NCI-H2081 treated with DMSO at 0.1 percent for 48 hours (cell line): ENCODE results near the gene CDPF1.

Experiments
- DNase-seq: peaks from one replicate; lab custom pipeline; 2025; lab: John Stamatoyannopoulos, UW

CDPF1 gene

DNA sequence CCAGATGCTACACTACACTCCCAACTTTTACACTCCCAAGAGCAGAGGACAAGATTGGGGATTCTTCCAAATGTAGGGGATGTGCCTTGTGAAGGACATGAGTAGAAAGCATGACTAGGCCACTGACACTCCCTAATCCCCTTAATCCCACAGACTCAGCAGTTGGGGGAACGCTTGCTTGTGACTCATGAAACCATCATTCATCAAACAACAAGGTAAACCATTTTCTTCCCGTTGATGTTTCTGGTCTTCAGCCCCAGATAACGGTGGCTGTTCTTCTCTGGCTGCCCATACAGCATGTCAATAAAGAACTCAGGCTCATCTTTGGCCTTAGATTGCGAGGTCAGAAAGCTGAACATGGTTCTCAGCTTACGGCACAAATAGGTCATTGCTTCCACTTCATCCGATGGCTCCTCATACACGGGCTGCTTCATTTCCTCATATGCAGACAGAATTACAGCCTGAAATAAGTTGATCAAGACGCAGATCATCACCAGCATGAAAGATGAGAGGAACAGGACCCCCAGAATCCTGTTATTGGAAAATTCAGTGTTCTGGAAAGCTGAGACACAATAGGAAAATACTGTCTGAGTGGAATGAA, 6.4 kb upstream of the CDPF1 start:
- DNase-seq: no peak

DNA sequence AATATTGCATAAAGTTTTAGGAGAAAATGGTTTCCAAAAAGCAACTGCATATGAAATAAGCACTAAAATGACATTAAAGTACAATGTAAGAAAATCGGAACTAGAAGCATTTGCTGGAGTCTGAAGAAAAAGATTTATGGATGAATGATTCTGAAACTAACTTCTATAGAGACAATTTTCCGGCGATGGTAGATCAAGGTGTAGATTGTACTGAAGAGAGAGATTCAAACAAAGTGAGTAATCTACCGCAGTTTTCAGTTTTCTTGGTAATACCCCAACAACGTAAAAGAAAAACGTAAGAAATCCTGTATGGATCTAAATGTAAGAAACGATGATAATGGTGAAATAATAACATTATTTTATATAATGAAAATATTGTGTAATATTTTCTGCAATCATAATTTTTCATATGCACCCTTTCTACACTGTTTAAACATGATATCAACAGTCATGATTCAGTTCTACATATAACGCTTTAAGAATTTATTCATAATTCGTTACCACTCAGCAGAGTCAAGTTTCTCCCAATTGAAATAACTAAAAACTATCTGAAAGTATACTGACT, 1.8 kb upstream of the CDPF1 start:
- DNase-seq: no peak

DNA sequence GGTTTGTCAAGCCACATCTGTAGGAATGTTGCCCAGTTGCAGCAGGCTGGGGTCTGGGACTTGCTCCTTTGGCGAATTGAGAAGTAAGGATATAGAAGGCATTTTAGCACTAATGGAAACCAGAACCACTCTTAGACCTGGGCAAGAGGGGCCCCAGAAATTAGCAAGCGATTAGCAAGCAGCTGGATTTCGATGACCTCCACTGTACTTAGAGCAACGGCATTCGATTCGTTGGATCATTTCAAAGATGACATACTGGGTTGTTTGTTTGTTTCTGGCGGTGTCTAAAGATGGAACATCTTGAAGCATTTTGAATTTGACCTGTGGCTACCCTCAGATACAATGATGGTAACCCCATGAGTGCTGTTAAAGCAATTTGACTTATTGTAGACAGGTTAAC, 1.2 kb upstream of the CDPF1 start:
- DNase-seq: no peak

DNA sequence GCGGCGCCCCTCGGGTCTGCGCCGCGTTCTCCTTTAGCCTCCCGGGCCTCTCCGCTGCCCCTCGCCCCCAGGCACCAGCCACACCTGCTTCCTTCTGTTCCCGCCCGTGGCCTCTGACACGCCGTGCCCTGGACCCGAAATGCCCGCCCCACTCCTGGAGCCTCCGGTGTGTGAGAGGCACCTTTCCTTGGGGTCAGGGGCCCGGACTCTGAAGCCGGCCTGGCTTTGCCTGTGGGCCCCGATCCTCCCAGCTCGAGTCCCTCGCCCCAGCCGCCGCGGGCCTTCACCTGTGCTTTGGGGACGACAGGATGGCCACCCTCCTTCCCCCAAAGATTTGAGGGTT, 661 bp upstream of the CDPF1 start:
- DNase-seq: no peak

DNA sequence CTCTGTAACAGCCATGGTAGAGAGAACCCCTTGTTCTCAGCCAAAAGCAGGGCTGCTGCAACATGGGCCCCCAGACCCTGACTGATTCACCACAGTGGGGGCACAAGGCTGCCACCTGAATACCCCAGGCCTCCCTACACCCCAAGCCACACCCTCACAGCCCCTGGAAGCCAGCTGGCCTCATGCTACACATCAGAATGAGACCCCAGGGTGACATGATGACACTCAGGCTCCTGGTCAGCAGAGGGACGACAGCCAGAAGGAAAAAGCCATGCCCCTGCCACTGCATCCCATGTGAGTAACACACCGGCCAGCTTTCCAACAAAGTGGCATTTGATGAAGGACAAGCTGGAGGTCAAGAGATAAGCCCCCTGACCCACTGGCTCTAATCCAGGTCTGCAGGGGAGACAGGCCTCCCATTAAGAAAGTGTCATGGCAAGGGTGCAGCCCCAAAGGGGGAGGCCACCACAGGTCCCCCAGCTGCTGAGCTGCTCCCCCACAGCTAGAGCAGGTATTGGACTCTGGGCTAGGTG, 2.6 kb downstream of the CDPF1 start:
- DNase-seq: no peak

DNA sequence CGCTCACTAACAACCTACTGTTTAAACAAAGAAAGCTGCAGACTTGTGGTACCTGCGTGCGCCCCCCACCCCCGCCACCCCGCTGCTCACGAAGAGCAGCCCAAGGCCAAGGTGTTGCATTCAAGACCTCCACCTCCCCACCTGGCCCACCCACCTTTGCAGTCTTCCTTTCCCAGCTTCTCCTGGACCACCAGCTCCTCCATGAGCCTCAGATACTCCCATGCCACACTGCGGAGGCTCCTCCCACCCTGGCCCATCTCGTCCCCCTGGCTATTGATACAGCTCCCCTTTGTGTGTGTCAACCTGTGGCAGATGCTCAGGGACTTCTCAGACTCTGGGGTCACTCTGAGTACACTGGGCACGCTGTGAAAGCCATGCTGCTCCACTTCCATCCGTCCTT, 3.9 kb downstream of the CDPF1 start:
- DNase-seq: no peak

DNA sequence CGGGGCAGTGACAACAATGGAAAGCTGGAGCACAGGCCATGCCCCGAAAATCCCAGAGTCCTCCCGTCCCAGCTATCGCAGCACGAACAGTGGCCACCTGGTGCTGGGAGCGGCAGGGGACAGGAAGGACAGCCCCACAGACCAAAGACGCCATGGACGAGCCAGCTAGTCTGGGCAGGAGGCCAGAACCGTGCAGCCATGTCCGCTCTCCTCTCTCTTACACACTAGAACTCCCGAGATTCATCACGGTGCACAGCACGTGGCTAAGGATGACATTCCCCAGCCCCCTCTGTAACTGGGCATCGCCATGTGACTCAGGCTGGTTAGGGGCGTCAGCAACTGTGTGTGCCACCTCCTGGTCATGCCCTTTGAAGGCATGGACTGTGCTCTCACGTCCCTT, 4.6 kb downstream of the CDPF1 start:
- DNase-seq: no peak

DNA sequence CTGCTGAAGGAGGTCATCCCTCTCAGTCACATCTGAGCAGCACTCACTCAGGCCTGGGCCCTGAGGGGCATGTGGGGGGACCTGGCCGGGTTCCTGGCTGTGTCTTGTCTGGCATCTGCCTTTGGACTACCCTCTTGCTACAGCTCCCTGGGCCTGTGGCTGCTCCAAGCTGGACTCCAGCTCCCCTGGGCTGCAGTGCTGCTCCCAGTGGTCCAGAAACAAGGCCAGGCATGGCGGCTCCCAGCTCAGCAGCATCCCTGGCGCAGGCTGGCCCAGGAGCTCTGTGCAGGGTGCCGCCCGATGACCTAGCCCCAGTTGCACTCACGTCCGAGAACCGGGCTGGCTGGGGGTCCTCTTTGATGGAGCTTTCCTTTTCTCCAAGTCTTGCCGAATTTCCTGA, 5.3 kb downstream of the CDPF1 start:
- DNase-seq: no peak

DNA sequence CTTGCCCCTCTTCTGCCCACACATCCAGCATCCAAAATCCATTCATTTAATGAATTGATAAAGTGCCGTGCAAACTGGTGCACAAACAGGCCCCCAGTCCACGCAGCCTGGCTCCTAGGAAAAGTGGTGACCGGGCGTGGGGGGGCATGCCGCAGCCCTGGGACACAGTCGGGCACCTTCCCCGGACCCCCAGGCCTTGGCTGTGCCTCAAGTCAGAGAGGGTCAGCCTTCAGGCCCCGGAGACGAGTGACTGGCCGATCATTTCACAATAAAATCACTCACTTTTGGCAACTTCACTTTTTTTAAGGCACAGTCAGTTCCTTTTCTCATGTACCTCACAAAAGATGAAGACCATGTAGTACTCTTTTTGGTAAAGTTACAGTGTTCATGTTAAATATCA, 8.0 kb downstream of the CDPF1 start:
- DNase-seq: no peak

DNA sequence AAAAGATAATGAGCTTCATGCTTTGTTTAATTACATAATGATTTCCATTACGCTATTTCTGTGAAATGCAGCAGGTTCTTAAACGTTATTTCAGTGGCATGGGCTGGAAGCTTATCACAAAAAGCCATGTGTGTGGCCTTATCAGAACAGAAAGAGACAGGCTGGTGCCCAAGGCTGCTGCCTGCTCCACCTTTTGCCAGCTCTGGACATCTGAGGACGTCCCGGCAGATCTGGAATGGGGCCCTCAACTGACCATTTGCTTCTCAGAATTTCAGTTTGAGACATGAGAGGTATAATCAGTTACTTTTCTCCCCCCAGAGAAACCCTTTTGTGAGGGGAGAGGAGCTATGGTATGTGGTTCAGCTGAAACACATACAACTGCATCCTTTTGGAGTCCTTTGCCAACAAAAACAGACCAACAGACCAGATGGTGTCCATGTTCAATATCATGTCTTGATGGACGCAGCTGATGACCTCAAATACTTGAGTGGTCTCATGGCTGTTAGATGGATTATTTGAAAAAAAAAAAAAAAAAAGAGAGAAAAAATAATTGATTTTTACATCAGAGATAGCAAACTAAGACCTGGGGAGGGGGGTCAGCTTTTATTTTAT, 8.6 kb downstream of the CDPF1 start:
- DNase-seq: no peak

DNA sequence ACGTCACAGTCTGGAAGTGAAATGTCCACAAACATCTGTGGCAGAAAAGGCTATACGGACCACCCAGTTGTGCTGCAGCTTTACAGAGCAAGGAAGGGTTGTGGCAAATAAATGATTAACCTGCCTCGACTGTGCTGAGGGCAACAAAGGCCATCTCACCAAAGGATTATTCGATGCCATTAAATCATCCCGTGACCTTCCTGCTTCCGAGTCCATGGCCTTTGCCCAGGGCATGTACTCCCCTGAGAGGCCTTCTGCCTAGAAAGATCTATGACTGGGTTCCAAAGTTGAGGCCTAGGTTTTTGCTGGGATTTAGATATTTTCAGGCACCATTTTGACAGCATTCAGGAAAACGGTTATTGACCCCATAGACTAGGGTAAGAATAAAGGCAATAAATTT, 9.2 kb downstream of the CDPF1 start:
- no peak for DNase-seq

DNA sequence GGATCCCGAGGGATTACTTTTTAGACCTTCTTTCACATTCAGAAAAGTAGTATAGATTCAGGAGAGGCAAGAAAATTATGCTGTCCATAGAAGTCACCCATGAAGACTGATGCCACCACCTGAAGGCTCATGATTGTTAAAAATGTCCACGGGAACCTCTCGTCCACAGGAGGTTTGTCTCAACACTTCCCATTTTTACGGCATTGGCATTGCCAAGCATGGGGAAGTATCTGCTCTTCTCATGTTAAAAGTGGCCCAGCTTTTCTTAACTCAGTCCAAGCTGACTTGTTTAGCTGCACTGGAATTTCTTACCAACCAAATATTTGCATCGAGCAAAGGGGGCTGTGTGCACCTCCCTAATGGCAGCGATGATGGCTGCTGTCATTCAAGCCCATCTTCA, 9.6 kb downstream of the CDPF1 start:
- DNase-seq: no peak

DNA sequence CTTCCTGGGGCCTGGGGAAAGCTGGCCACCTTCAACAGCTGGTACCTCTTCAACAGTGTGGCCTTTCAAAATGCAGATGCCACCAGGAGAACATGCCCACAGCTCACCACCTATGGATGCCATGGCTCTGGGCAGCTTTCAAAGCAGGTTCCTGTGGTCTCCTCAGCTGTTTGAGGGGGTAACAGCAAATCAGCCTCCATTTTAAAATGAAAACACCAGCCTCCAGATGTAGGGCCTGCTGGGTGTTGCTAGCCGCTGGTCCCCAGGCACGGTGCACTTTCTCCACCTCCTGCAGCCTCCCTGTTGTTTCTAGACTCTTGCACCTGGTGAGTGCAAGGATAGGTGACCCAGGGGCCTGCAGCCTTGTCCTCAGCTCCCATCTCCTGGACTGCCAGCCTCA, 10.0 kb downstream of the CDPF1 start:
- no peak for DNase-seq

DNA sequence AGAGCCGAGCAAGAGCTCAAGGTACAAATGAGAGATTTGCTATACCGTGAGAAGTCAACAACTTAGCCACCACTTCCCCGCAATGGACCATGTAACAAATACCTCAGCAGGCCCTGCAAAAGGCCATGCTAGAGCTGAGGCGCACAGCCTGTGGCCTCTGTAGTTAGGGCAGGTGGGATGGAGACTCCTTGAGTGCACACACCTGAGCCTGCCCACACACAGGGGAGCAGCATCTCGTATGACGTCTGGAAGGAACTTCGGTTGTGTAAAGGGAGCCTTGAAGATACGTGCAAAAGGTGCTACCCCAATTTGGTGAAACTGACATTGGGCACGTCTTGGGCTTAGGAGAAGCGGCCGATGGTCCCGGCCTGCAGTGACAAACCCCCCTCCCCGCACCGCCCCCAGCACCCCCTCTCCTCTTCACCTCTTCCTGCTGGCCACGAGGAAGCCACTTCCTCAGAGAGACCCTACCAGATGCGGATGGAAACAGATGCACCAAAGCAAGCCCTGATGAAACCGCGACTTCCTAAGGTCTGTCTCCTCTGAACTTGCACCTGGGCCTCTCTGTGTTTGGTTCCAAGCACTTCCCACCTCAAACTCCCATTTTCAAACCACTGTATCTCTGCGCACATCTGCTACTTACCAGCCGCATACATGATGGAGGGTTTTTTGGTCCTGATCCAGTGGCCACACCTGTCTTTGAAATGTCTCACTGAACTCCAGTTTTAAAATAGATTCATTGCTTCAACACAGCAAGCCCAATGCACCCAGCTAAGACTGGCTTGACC, 10.6 kb downstream of the CDPF1 start:
- no peak for DNase-seq

DNA sequence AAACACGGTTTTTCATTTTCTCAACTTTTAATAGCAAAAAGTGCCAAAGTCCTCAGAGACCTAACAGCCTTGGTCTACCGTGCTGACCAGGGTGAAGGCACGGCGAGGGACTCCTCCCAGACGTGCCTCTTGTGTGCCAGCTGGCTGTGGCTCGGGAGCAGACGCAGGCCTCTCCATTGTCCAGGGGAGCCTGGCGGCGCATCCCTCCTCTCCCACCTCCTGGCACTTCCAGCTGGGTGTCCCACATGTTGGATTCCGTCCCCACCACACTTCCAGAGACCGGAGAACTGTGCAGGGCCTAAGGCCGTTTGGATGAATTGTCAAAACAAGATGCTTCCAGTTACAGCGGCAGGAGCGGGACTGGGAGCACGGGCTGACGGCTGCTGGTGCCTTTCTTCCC, 11.6 kb downstream of the CDPF1 start:
- no peak for DNase-seq

DNA sequence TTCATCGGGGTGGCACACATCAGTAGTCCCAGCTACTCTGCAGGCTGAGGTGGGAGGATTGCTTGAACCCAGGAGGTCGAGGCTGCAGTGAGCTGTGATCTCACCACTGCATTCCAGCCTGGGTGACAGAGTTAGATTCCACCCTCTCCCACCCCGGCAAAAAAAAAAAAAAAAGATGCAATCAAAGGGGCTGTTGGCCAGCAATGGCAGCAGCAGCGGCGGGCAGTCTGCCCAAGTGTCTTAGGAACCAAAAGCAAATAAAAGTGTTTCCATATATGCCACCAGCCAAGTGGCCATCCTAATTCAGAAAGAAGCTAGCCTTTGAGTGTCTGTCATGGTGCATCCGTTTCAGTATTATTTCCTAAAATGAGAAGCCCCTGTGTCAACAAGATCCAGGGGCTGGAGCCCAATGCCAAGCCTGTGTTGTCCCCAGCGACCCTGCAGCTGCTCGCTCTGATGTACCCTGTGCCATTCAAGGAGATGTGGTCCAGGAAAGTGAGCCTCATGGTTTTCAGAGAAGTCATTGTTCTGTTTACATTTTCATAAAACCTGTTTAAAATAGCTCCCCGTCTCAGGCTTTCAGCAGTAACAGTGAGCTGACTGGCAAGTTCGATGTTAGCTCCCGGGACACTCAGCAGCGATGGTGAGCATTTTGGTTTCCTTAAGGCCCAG, 12.5 kb downstream of the CDPF1 start:
- no peak for DNase-seq

DNA sequence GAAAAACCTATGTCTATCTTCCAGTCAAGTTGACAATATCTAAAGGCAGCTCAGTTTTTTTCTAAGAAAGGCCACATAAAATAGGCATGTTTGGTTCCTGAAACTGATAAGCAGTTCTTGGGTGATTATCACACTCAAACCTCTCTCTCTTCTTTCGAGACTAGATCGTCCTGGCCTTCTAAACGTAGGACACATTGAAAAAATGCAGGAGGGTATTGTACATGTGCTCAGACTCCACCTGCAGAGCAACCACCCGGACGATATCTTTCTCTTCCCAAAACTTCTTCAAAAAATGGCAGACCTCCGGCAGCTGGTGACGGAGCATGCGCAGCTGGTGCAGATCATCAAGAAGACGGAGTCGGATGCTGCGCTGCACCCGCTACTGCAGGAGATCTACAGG, 15.1 kb downstream of the CDPF1 start:
- no peak for DNase-seq

DNA sequence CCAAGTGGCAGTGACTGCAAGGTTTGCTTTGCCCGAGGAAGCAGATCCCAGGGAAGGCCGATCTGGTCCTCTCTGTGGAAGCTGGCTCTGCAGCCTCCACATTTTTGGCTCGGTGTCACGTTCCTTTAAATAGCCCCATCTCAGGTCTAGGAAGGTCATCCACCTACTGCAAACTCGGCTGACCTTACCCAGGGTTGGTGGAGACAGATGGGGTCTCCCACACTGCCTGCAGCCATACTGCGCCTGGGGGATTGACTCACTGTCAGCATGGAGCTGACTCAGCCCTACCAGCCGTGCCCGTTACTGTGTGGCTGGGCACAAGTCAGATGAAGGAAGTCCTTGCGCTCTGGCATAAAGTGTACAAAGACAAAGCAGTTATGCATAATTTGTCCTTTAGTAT, 16.9 kb downstream of the CDPF1 start:
- DNase-seq: no peak

DNA sequence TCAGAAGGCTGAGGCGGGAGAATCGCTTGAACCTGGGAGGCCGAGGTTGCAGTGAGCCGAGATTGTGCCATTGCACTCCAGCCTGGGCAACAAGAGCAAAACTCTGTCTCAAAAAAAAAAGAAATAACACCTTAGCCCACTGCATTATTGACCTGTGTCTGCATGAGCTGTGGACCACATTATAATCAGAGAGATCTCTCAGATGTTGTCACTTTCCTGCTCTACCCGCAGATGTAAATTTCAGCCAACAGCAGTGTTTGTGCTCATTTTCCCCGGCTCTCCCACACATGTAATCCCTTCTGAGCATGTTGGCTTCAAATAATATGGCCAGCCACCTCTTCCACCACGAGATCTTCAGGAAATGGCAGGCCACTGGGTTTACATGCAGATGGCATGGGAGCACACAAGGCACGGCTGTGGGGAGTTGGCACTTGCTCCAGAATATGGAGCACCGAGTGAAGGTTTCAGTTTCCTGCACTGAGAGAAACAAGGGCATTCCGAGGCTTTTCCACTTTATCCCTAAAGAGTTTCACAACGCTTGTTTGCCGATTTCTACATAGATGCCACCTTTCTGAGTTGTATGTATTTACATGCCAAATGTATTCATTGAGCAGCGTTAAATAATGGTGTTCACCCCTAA, 19.7 kb downstream of the CDPF1 start:
- no peak for DNase-seq

DNA sequence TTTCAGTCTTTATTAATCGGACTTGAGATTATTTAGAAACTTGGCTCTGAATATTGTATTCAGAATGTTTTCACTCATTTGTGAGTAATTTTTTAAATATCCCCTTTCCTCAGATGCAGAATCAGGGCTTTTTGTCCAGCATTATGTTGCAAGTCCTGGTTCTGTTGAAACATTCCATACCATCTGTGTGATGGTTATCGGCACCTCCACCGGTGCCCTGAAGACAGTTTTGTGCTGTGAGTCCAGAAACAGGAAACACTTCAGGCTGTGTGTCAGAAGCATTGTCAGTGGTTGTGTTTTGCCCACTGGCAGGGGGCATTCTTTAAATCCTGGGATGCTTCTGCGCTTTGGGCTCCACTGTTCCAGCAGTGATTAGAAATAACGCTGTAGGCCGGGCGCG, 20.4 kb downstream of the CDPF1 start:
- DNase-seq: no peak

DNA sequence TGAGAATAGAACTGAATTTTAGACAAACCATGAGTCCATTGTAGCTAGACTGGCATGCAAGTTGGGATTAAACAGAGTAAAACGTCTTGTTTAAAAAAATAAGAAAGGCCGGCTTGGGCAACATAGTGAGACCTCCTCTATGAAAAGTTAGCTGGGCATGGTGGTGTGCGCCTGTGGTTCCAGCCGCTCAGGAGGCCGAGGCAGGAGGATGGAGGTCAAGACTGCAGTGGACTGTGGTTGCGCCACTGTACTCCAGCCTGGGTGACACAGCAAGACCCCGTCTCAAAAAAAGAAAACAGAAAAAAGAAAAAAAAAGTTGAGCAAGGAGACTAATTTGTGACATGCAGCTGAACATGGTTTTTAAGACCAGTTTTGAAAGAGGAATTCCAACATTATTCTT, 23.5 kb downstream of the CDPF1 start:
- no peak for DNase-seq

DNA sequence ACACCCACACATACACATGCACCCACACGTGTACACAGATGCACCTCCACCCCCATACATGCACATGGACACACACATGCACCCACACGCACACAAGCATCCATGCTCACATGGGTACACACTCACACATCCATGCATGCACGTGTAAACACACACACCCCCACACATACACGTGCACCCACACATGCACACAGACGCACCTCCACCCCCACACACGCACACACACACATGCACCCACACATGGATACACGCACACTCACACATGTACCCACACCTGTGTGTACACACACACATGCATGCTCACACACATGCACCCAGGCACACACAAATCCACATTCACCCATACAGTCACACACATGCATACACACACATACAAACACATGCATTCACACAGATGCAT, 24.5 kb downstream of the CDPF1 start:
- no peak for DNase-seq
